Suppressor macrophage (primary cell): ENCODE measurements around the gene ALDH1A3.

Source experiments
- DNase-seq, 4 experiments: peaks; one replicate each; pipeline ENCODE4 v3.0.0-alpha.2; 2020 to 2022

Gene ALDH1A3

DNA sequence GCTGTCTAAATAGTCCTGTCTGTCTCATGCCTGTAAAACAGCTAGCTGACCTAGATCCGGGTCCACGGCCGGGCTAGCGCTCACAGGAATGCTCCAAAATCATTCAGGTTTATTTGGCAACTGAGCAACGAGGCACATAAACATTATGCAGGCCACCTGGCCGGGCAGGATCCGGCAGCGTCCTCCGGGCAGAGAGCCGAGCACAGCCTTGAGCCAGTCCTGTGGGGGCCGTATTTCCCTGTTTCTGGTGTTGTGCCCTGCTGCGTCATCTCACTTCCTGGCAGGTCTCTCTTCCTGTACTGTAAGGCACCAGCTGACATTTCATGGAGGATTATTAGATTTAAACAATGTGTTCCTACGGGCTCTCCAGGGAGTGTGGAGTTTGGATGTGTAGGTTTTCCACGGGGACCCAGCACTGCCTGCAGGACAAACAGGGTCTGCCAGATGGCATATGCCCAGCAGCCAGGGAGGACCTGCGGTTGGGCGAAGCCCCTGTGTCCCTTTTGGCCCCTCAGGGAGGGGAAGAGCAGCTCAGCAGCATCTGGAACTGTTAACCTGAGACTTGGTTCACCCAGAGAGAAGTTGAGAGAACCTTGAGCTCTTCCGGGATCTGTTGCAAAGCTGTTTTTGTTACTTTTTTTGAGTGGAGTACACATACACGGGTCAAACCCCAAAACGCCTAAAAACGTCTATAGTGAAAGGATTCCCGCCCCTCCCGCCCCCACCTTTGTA lies 23.0 kb downstream of the ALDH1A3 start:
- DNase-seq: peak; percentile 62 to 75 (median 72)

- DNase-seq: no peak
Observed at GRCh38 chr15:100903168-100903554, 23.5 kb downstream of the ALDH1A3 start.

DNA sequence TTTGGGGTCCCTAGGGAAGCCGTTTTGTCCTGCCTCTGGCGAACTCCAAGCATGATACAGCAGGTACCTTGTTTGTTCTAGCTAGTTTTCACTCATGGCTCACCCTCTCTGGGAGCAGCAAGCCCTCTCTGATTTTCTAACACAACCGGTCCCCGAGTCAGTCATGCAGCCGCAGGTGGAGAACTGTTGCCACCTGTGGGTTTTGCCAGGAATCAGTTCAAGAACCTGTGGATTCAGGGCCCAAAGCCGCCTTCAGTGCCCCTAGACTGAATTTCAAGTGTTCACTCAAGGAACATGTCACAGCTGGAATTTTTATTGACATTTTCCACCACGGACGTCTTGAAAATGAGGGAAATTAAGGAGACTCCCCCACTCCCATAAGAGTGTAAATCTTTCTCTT lies 26.2 kb downstream of the ALDH1A3 start:
- no peak for DNase-seq

- DNase-seq: no peak
Observed at GRCh38 chr15:100908466-100908865, 28.8 kb downstream of the ALDH1A3 start.

- DNase-seq: no peak
Observed at GRCh38 chr15:100909565-100909964, 29.9 kb downstream of the ALDH1A3 start.

DNA sequence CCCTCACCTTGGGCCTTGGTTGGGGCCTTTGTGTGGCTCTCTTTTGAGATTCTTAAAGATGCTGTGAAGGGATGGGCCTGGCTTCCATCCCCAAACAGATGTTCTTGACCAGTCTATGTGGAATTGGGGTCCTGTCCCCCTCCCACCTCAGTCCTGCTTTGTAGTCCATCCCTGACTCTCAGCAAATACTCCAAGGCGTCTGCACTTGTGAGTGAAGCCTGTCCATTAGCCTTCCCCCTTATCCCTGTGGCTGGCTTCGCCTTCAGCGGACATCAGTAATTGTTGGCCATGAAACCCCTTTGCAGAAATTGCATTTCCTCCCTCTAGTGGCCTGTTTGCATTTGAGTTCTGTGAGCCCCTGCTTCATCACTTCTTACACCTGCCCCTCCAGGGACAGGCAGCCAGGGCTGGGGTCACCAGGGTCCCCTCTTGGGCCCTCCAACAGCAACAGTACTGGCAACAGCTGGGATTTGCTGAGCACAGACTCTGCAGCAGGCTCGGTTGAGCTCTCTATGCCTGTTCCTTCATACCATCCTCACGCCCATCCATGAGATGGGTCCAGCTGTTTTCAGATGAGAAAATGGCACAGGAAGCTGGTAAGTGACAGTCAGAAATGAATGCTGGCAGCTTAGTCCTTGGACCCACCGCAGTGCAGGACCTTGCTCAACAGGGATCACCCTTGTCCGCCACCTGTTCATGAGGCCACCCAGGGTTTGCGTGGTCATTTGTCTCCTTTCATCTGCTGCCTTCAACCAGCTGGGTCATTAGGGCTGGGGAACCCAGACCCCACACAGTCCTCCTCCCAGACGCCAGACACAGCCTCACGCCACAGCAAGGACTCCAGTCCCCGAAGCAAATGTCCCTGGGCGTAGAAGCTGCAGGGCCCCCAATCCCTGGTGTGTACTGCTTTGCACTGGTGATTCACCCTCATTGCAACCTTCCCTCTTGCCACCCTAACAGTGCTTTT lies 30.6 kb downstream of the ALDH1A3 start:
- no peak for DNase-seq

DNA sequence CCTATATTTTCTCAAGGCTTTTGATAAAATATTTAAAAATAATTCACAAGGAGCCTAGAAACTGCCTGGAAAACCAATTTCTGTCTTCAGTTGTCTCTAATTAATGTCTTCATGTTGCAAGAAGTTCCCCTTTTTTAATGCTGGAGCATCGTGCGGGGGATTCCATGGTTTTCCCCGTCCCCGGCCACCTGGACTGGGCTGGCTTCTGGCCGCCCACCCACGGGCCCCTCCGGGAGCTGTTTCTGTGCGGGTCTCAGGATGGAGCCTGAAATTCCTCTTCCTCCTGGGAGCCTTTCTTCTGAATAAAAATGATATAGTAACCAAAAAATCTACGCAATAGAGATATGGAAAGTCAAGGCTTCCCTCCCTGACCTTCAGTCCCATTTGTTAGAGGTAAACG lies 31.5 kb downstream of the ALDH1A3 start:
- no peak for DNase-seq

DNA sequence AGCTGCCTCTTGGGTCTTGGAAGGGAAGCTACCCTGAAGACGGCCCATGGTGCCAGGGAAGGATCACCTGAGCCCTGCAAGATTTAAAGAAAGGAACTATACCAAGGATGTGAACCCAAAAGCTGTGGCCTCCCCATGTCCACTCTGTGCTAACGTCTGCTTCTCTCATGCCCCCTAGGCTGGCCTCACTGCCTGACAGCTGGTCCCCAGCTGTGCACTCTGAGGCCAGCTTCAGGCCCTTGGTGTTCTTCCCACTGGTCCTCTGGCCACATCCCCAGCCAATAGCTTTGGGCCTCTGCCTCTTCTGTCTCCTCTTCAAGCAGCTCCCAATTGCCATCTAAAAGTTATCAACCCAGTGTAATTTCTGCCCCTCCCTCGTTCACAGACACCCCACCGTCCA lies 34.3 kb downstream of the ALDH1A3 start:
- no peak for DNase-seq

GRCh38 chr15:100914876-100915275 lies 35.2 kb downstream of the ALDH1A3 start:
- DNase-seq: peak in 1 of 4 experiments; percentile 21

DNA sequence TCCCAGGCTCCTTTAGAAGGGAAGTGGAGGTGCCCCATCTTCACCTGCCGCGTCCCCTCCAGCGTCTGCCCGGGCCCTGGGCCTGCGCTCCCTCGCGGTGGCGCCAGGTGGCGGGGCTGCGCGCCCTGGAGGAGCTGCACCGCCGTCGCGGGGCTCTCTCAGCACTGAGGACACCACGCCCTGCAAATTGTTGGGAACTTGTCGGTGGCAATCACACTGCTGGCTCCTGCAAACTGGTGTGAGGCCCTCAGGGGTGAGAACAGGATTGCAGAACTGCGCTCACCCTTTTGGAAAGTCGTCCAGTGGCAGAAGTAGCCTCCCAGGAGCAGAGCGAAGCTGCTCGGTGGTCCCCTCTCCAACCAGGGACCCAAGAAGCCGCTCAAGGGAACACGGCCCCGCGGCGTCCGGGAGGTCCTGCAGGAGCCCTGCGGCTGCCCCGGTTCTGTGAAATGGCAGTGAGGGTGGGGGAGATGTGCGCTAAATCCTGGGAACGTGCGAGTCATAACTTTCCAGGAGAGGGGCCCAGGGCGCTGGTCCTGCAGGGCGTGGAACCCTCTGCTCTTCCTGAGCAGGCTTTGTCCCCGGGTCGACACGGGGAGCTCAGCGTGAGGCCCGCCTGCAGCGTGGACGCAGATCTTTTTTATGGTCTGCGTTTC lies 38.5 kb downstream of the ALDH1A3 start:
- peak; percentile 86 to 94 (median 90) for DNase-seq

GRCh38 chr15:100918690-100919480 lies 39.3 kb downstream of the ALDH1A3 start, which contains the start of gene LRRK1:
LRRK1 (plus strand) TSS chr15:100919357; CDS start chr15:100924633, 5,276 bp downstream.
- DNase-seq: peak; percentile 68 to 90 (median 81)

- peak; percentile 17 to 66 (median 42) for DNase-seq
Observed at GRCh38 chr15:100919481-100920405, 40.1 kb downstream of the ALDH1A3 start.

DNA sequence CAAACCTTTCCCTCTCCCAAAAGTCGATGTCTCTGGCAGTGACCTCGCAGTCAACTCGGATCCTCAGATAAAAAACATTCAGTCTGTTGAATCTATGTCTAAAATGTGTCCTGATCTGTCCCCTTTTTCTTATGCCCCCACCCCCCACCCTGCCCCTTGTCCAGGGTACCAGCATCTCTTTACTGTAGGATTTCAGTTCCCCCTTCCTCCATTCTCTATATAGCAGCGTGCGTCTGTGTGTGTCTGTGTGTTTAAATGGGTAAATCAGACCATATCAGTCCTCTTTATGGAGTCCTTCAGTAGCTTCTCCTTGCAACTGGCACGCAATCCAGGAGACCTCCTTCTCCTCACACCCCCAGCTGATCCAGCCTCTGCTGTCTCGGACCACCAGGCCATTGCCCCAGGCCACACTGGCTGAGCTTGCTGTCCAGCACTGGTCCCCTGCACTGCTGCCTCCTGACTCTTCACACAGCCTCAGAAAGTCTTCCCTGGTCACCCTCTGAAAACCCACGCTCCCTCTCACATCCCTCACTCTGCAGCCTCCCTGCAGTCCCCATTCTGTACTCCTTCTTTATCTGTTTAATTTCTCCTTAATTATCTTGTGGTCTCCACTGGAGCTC lies 41.0 kb downstream of the ALDH1A3 start:
- DNase-seq: no peak

- DNase-seq: peak; percentile 19 to 63 (median 39)
Observed at GRCh38 chr15:100922192-100923040, 42.8 kb downstream of the ALDH1A3 start.

DNA sequence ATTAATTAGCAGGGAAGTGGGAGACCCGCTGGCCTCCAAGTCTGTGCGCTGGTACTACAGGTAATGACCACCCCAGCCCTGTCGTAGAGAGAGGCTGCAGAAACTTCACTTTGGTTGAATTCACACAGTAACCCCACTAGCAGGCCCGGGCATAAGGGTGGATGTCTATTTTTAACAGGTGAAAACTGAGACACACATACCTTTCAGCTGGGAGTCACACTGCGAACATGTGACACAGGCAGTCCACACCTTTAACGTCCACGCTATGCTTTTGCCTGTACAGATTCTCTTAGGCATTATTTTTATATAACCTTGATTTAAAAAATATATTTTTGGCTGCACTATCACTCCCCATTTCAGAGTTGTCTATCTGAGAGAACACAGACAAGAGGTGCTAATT lies 43.4 kb downstream of the ALDH1A3 start:
- no peak for DNase-seq

- no peak for DNase-seq
Observed at GRCh38 chr15:100923902-100924301, 44.3 kb downstream of the ALDH1A3 start.

- DNase-seq: no peak
Observed at GRCh38 chr15:100924436-100924835, 44.8 kb downstream of the ALDH1A3 start.

GRCh38 chr15:100925480-100925879 lies 45.8 kb downstream of the ALDH1A3 start:
- DNase-seq: no peak

DNA sequence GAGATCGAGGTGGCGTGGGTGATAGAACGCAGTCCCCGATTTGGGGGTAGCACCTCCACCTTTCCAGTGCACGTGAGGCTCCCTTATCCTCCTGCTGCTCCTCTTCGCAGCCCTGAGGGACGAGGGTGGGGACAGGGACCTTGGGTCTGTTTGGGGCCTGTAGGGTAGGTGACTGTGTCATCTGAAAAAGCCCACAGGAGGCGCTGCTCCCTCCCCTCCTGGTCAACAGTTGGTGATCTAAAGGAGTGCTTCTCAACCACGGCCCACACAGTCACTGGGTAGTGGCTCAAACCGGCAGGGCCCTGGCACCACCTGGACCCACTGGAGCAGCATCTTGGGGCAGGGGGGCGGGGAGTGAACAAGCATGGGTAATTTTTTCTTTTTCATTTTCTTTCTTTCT lies 46.6 kb downstream of the ALDH1A3 start:
- DNase-seq: peak in 2 of 4 experiments; percentile 28 to 45
